HK-2 (cell line): ENCODE data around the gene NAXD.
"Not testable (repeated sequence)": the region's sequence is repeated elsewhere in the genome, so short reads cannot be mapped to it uniquely, and the experiment has no call there.

Source experiments
- DNase-seq: peaks from one replicate; pipeline ENCODE4 v3.0.0-alpha.2; 2018; ENCODE audit not compliant: unreplicated experiment

NAXD gene

DNA sequence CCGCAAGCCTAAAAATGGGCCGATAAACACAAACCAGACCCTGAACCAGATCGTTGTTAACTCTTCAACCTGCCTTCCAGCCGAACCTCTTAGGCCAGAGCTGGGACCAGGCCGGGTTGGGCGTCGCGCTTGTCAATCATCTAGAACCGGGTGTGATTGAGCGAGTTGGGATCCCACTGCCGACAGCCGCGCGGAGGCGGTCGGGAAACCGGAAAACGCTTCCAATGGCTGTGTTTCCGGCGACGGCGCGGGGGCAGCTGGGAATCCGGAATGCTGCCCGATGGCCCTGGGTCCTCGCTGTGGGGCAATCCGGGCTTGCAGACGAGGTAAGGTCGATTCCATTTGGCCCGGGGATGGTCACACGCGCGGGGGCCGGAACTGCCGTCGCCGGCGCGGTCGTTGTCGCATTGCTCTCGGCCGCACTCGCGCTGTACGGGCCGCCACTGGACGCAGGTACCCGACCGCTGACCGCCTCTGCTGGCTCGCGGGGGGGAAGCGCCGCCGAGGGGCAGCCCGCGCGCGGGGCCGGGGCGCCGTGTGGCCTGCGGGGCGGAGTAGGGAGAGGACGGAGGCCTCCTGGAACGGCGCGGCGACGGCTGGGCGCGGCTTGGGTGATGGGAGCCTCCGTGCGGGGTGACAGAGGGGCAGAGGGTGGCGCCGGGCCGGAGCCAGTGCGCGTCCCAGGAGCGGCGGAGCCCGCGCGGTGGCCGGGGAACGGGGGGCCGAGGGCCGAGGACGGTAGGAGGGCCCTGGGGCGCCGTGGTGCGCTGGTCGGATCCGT lies at the start of gene NAXD:
TSS of gene NAXD (plus strand) at position 224 of the 781 bp plus-strand sequence. CDS start at position 281, 57 bp downstream.
- DNase-seq: peak; percentile 92

DNA sequence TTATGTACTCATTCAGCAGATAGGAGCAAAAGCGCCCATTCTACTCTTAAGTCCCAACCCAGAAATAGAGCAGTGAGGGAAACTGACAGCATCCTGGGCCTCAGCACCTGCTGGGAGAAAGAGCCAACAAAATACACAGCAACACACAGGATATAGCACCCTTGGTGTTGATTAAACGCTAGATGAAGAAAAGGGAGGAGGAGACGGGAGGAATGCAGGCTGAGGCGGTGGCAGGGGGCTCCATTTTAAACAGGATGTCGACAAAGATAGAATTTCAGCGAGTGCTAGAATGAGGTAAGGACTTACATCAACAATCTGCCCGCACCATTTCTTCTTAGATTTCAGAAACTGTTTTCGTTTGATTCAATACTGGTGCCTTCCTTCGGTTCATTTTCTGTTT lies 49.2 kb upstream of the NAXD start:
- no peak for DNase-seq

- DNase-seq: no peak
These were observed 46.7 kb upstream of the NAXD start for GRCh38 chr13:110568612-110569011.

DNA sequence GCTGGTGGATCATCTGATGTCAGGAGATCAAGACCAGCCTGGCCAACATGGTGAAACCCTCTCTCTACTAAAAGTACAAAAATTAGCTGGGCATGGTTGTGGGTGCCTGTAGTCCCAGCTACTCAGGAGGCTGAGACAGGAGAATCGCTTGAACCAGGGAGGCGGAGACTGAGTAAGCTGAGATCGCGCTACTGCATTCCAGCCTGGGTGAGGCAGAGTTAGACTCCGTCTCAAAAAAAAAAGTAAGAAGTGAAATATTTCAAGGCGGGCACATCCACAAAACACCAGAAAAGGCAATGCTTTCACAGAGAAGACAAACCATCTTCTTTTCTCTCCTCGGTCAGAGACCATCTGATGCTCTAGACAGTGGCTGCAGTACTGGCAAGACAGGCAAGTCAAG lies 45.4 kb upstream of the NAXD start:
- DNase-seq: not testable (repeated sequence)

GRCh38 chr13:110570886-110571285 lies 44.5 kb upstream of the NAXD start:
- DNase-seq: no peak

- no peak for DNase-seq
These were observed 43.2 kb upstream of the NAXD start for GRCh38 chr13:110571896-110572777.

DNA sequence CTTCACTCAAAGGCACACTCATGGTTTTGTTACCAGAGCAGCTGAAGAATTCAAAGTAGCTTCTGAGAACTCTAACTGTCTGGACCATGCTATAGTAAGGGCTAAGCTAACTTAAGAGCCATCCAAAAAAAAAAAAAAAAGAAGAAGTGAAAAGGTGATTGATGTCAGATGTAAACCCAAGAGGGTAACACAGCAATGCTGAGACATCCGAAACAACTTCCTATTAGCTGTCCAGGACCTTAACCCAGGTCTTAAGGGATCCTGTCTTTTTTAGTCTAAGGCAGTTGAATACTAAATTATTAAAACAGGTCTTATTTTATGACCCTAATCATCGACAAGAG lies 42.6 kb upstream of the NAXD start:
- no peak for DNase-seq

- DNase-seq: no peak
These were observed 41.2 kb upstream of the NAXD start for GRCh38 chr13:110574161-110574560.

DNA sequence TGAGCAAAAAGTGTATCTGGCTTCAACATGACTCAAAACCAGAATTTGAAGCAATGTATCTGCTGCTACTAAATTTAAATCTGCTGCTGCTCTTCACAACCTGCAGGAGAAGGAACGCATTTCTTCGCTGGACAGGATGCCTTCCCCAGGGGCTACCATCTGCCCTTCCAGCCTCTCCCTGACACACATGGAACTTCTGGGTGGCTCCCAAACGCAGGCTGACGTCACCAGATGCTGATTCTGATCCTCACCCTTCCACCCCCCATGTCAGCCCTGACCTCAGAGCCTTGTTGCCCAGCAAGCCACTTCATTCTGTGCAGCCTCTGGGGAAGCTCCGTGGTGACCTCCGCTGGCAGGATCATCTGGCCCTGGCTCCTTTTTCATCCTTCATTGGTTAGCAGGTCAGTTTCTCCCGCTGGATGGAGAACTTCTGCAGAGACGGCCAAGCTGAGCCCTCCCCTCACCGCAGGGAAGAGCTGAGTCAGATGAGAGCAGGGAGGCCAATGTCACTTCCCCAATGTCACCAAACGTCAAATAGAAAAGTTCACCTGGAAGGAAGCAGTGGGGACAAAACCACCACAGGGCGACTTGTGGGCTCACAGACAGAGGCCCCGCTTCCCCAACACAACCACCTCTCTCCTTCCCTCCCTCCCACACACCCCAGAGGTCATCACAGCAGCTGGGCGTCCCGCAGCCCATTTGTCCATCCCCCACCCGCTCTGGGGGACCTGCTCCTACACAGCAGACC lies 39.8 kb upstream of the NAXD start:
- no peak for DNase-seq

- no peak for DNase-seq
These were observed 39.3 kb upstream of the NAXD start for GRCh38 chr13:110576070-110576394.

GRCh38 chr13:110576736-110577476 lies 38.4 kb upstream of the NAXD start:
- no peak for DNase-seq

- DNase-seq: no peak
These were observed 37.0 kb upstream of the NAXD start for GRCh38 chr13:110578363-110578762.

DNA sequence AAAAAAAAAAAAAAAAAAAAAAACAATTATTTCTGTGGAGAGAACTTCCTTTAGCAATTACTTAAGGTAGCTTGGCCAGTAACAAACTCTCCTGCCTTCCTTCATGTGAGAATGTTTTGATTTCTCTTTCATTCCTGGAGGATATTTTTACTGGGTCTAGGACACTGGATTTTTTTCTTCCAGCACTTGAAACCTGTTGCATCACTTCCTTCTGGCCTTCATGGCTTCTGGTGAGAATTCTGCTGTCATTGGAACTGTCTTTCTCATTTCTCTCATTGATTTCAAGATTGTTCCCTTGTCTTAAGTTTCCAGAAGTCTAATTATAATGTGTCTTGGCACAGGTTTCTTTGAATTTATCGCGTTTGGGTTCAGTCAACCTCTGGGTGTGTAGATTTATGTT lies 34.5 kb upstream of the NAXD start:
- DNase-seq: no peak

DNA sequence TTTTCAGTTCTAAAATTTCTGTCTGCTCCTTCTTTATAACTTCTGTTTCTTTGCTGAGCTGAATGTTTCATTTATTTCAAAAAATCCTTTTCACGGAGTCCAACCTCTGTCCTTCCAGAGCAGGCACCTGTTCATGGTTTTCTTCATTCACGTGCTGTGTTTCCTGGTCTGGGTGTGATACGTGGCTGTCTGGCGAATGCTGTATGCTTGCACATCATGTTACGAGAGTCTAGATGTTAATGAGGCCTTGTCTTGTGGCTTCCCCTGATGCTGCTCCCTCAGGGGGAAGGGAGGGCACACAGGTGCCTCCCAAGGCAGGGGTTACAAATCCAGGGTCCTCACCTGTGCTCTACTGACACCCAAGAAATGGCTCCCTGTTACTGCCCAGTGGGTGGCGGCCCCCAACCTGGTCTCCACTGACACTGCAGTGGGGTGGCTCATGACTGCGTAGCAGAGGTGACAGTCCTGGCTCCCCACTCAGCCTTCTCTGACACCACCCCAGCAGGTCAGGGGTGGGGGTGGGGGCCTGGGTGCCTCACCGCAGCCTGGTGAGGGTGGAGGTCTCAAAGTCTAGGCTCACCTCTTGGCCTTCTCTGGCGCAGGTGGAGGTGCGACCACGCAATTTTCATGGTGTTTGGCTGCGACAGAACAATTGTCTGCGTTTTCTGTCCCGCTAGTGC lies 33.7 kb upstream of the NAXD start:
- no peak for DNase-seq

DNA sequence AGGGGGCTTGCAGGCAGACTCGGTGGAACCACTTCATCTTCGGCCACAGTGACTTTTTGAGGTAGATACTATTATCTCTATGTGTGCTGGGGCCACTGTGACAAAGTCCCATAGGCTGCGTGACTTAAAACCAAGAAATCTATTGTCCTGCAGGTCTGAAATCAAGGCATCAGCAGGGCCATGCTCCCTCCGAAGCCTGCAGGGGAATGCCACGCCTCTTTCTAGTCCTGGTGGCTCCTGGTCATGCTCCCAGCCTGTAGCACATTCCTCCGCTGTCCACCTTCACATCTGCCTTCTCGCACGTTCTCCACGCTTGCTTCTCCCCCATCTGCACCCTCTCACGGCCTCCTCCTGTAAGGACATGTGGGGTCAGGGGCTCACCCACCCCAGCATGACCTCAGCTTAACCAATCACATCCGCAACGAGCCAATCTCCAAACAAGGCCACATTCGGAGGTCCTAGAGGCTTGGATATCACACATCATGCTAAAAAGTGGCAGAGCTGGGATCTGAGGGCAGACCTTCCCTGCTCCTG lies 32.9 kb upstream of the NAXD start:
- no peak for DNase-seq

DNA sequence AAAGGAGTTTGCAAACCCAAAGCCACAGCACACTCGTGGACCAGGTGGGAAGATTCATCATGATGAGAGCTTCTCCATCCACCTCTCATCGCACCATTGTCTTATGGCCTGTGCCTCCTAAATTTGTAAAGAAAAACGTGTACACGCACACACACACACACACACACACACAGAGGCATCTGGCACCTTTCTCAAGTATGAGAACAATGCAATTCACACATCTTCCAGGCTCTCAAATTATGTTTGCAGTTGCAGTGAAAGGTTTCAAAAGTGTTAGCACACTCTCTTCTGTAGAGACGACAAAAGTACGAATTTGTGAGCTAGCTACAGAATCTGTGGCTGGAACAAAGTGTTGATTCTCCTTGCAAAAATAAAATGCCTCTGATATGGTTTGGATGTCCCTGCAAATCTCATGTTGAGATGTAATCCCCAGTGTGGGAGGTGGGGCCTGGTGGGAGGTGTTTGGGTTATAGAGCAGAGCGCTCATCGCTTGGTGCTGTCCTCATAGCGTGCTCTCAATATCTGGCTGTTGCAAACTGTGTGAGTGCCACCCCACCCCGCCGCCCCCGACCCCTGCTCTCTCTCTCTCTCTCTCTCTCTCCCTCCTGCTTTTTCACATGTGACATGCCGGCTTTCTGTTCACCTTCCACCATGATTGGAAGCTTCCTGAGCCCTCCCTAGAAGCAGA lies 32.0 kb upstream of the NAXD start:
- DNase-seq: no peak

- DNase-seq: no peak
These were observed 25.5 kb upstream of the NAXD start for GRCh38 chr13:110589793-110590390.

- no peak for DNase-seq
These were observed 24.8 kb upstream of the NAXD start for GRCh38 chr13:110590577-110590976.

- DNase-seq: no peak
These were observed 22.7 kb upstream of the NAXD start for GRCh38 chr13:110592665-110593064.
